A549 (cell line): ENCODE measurements around the gene COPS8.

Source experiments
- CEBPB ChIP-seq, 2 experiments: fragments of >200 bp in 1 of 2; sonication (Bioruptor Twin) in 1 of 2; formaldehyde crosslinking in 1 of 2; IDR thresholded peaks; 2 replicates each; pipeline ENCODE4 v1.6.1; 2012 to 2016
- CHD4 ChIP-seq: fragments of 200-600 bp; sonication (generic); IDR thresholded peaks from 2 replicates; pipeline ENCODE4 v1.6.1; 2016; ENCODE audit warnings: antibody characterized with exemption, mild to moderate bottlenecking, borderline replicate concordance
- ESRRA ChIP-seq: fragments of 150-350 bp; IDR thresholded peaks from 2 replicates; pipeline ENCODE4 v1.6.1; 2014; ENCODE audit warnings: mild to moderate bottlenecking, low read length, borderline replicate concordance
- MYC ChIP-seq: IDR thresholded peaks from 2 replicates; pipeline ENCODE4 v1.6.1; 2012; ENCODE audit warnings: mild to moderate bottlenecking, inconsistent platforms, low read length, improper control_type of control experiment, borderline replicate concordance
- POLR2A ChIP-seq: IDR thresholded peaks from 2 replicates; pipeline ENCODE4 v1.6.1; 2012; ENCODE audit warnings: mild to moderate bottlenecking, low read length
- RAD21 ChIP-seq, 2 experiments: fragments of >200 bp in 1 of 2; sonication (Bioruptor Twin) in 1 of 2; formaldehyde crosslinking in 1 of 2; IDR thresholded peaks in 1 of 2; conservative IDR thresholded peaks in 1 of 2; 2 replicates in 1 of 2; 3 replicates in 1 of 2; pipeline ENCODE4 v1.6.1; 2012 to 2018; ENCODE audit warnings: inconsistent platforms in 1 of 2
- SMC3 ChIP-seq: fragments of >200 bp; sonication (Bioruptor Twin); formaldehyde crosslinking; IDR thresholded peaks from 3 replicates; pipeline ENCODE4 v1.6.1; 2018; ENCODE audit warnings: inconsistent platforms
- TF ChIP-seq, protein P1 (sequence below): fragments of >200 bp; sonication (Bioruptor Twin); formaldehyde crosslinking; IDR thresholded peaks from 3 replicates; pipeline ENCODE4 v1.5.1; 2016

DNA sequence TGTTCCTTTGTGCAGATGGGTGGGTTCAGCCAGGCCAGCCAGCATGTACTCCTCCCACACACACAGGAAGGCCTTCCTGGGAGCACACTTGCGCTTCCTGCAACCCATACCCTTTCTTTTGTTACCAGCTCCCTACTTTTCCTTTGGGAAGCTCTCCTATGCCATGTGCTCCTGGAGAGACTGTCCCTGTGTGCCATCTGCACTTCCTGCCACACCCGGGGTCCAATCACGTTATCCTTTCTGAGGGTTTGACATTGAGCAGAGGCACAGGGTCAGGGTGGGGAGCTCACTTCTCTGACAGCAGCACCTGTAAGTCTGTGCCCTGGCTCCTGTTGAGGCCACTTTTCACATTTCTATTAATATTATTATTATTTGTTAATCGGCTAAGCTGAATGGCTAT lies 62.9 kb downstream of the COPS8 start:
- TF ChIP-seq, protein P1, sequence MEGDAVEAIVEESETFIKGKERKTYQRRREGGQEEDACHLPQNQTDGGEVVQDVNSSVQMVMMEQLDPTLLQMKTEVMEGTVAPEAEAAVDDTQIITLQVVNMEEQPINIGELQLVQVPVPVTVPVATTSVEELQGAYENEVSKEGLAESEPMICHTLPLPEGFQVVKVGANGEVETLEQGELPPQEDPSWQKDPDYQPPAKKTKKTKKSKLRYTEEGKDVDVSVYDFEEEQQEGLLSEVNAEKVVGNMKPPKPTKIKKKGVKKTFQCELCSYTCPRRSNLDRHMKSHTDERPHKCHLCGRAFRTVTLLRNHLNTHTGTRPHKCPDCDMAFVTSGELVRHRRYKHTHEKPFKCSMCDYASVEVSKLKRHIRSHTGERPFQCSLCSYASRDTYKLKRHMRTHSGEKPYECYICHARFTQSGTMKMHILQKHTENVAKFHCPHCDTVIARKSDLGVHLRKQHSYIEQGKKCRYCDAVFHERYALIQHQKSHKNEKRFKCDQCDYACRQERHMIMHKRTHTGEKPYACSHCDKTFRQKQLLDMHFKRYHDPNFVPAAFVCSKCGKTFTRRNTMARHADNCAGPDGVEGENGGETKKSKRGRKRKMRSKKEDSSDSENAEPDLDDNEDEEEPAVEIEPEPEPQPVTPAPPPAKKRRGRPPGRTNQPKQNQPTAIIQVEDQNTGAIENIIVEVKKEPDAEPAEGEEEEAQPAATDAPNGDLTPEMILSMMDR = no peak
- TF ChIP-seq SMC3 = no peak
- no peak for TF ChIP-seq CHD4
- TF ChIP-seq POLR2A = no peak
- TF ChIP-seq MYC = no peak
- no peak for TF ChIP-seq RAD21 (conservative IDR thresholded peaks at IDR 0.05 in 1 of 2, IDR thresholded peaks at IDR 0.05 in 1 of 2)
- no peak for TF ChIP-seq ESRRA
- no peak for TF ChIP-seq CEBPB (IDR thresholded peaks at IDR 0.05)
